HG03066 (cell line): ENCODE measurements around the gene AK3.
"Not testable (repeated sequence)": the region's sequence is repeated elsewhere in the genome, so short reads cannot be mapped to it uniquely, and the experiment has no call there.

Experiments used
- ATAC-seq: cut with Tn5 transposase; IDR thresholded peaks from one replicate; pipeline ENCODE4 v1.9.1; 2021; ENCODE audit warnings: low read depth; ENCODE audit not compliant: unreplicated experiment

Gene AK3

DNA sequence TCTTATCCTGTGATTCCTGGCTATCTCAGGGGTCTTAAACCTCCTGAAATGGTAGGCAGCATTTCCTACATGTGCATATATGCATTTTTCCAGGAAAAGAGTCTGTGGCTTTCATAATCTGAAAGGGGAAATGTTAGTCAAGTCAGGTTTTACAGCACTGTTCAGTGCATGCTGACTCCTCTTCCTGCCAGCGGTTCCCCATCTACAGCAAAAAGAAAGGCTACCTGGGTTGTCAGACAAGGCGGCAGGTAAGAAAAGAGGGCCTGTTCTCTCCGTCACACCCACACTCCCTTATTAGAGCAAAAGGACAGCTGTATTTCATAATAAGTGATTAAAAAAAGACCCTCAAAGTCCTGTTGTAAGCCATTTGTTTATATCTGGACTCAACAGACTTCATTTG is 70.4 kb downstream of the AK3 start:
- no peak for ATAC-seq

DNA sequence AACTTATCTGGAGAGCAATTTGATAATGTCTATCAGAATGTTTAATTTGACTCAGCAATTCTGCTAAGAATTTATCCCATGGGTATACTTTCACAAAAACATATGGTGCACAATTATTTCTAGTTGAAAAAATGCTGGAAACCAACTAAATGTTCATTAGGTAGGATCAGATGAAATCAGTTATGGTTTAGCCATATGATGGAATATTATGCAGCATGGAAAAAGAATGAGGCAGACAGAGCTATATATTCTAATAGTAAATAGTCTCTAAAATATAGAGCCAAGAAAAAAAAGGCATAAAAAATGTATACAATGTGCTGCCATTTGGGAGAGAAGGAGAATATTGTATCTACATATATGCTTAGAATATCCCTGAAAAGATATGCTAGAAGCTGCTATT is 71.1 kb downstream of the AK3 start:
- no peak for ATAC-seq

GRCh38 chr9:4668604-4669003 is 72.4 kb downstream of the AK3 start:
- no peak for ATAC-seq

DNA sequence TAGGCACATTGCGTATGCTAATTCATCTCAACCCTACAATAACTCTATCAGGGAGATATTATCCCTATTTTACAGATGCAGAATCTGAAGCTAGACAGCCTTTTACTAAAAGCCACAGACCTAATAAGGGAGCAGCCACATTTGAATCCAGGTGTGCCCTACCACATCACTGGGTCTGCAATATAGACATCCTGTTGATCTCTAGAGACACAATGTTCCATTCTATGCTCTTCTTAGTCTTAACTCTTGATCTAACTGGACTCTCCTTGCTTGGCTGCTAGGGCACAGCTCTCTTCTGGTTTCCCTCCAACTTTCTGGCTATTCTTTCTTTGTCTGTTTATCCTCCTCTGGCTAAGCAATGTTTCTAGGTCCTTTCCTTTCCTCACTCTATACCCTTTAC is 73.3 kb downstream of the AK3 start:
- ATAC-seq, result no peak

DNA sequence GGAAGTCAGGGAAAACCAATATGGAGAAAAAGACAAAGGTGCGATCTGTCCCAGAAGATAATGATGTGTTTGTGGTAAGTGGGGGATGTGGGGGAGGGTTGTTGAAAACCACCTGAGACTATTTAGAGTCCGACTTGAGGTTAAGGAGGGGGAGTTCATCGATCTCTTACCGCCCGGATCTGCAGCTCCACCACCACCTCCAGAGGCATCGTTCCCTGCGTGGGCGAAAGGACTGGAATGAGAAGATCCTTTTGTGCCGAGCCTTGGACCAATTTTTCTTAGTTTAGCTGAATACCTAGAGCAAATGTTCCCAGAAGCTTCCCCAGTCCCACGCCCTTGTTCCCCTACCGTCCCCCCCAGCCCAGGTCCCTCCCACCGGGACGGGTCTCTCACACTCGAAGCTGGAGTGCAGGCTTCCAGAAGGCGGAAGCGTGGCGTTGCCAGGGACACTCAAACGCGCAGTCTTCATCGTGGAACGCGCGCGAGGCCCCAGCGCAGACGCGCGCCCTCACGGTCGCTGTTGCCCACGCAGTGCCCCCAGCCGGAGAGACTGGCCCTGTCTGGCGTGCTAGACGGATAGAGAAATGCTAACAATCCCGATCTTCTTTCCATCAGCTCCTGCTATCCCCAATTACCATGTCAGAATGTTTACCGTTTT is 74.8 kb downstream of the AK3 start, which contains the start of gene SPATA6L:
TSS of gene SPATA6L (minus strand) at position 439 of the 658 bp plus-strand sequence. CDS start at position 209, 230 bp downstream.
- ATAC-seq, result peak; percentile 36

GRCh38 chr9:4665357-4665756 is 75.6 kb downstream of the AK3 start:
- no peak for ATAC-seq

DNA sequence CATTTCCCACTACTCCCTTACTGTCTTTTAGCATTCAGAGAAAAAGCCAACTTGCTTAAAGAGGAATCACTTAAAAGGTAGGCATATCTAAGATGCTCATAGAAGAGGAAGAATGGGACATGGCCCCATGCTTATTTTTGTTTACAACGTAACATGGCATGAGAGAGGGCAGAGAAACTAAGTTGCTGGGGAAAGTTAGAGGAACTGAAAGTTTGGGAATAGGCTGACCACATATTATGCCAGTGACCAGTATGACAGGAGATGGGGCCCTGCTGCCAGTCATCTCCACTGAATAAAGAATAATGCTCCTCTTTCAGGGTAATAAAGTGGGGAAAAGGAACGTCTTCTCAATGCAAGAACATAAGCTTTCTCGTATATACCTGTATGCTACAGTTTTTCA is 77.0 kb downstream of the AK3 start:
- no peak for ATAC-seq

DNA sequence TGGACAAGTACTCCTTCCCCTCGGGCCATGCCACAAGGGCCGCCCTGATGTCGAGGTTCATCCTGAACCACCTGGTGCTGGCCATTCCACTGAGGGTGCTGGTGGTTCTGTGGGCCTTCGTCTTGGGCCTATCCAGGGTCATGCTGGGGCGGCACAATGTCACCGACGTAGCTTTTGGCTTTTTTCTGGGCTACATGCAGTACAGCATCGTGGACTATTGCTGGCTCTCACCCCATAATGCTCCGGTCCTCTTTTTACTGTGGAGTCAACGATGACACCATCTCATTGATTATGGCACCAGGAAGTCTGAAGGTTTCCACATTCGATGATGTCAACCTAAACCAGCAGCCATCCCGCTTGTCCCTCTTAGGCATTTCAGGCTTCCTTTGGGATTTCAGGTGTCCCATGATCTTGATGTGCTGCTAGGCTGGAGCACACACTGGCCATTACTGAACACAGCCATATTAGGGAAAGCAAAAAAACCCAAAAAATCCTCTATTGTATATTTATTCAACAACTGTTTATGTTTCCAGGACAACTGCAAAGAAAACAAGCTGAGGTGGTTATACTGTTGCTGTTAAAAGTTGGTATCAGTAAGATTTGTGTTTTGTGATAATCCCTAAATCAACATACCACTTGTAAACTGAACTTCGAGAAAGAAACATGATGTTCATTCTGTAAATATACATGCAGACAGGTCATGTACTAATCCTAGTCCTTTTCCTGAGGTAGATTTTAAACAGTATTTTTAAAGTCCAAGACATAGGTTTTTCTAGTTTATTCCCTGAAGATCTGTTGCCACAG is 77.8 kb downstream of the AK3 start:
- no peak for ATAC-seq

- ATAC-seq, result peak; percentile 85
Observed at GRCh38 chr9:4662108-4662988, 78.7 kb downstream of the AK3 start, which contains the start of gene PLPP6. PLPP6 (plus strand) TSS chr9:4662294; CDS start chr9:4662376, 82 bp downstream.

- no peak for ATAC-seq
Observed at GRCh38 chr9:4661611-4662010, 79.4 kb downstream of the AK3 start.

DNA sequence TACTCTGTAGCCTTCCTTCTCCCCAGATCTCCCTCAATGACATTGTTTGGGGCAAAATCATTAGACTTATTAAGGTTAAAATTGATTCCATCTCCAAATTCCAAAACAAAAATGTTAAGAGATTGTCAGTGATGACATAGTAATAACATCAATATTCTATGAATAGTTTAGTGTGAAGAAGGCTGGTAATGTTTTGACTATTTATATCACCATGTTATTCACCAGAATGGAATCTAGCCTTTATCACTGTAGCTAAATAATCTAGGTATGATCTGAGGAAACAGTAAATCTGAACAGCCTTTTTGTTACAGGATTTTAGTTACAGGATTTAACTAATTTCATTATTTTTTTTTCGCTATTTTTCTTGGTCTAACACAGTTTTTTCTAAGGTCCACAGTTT is 79.8 kb downstream of the AK3 start:
- no peak for ATAC-seq

- ATAC-seq, result not testable (repeated sequence)
Observed at GRCh38 chr9:4660665-4661064, 80.3 kb downstream of the AK3 start.
